GM12878 (cell line): Measurements from ENCODE around the gene NCAM2.

ENCODE experiments used
- CTCF ChIP-seq, 3 experiments: IDR thresholded peaks in 2 of 3; conservative IDR thresholded peaks in 1 of 3; 2 replicates each; pipeline ENCODE4 v1.5.1; 2011; ENCODE audit warnings: low read depth in 3 of 3, low read length in 3 of 3, mild to moderate bottlenecking in 3 of 3, control low read depth in 2 of 3, moderate library complexity in 2 of 3, inconsistent platforms in 1 of 3, mixed read lengths in 1 of 3; ENCODE audit not compliant: control insufficient read depth in 2 of 3, insufficient read depth in 1 of 3; ENCODE audit errors: extremely low read depth in 1 of 3
- EZH2 ChIP-seq: IDR thresholded peaks from 2 replicates; pipeline ENCODE4 v1.6.1; 2012; ENCODE audit warnings: low read depth, mild to moderate bottlenecking, control low read depth, inconsistent platforms, low read length, borderline replicate concordance; ENCODE audit not compliant: control insufficient read depth
- MYC ChIP-seq: IDR thresholded peaks from 2 replicates; pipeline ENCODE4 v1.6.1; 2011; ENCODE audit warnings: mild to moderate bottlenecking, low read length, moderate library complexity, inconsistent platforms; ENCODE audit not compliant: insufficient read depth, insufficient replicate concordance, insufficient read length, severe bottlenecking
- NR2C1 ChIP-seq: fragments of 450-650 bp; IDR thresholded peaks from 2 replicates; pipeline ENCODE4 v1.6.1; 2017; ENCODE audit warnings: antibody characterized with exemption, mild to moderate bottlenecking, moderate library complexity

- TF ChIP-seq CTCF (IDR thresholded peaks at IDR 0.05 in 2 of 3, conservative IDR thresholded peaks at IDR 0.05 in 1 of 3; ENCODE audit: control insufficient read depth in 2 of 3, extremely low read depth in 1 of 3, insufficient read depth in 1 of 3, low read depth in 3 of 3, low read length in 3 of 3) = no peak
- no peak for TF ChIP-seq NR2C1
- TF ChIP-seq MYC = no peak
- no peak for TF ChIP-seq EZH2
Observed at GRCh38 chr21:21394064-21394463, 395.9 kb downstream of the NCAM2 start.
